Measurements from ENCODE around the gene PLEKHG3.

The PLEKHG3 gene

GRCh38 chr14:64724578-64724930, 20.3 kb downstream of the PLEKHG3 start:
- Histone ChIP-seq H3K9me2 (replicated peaks; ENCODE audit: insufficient read depth, low read length) (no peaks in the 10 kb centered on the region), H2AFZ (ENCODE audit: low read length) (no peak overlapping the region), H3K36me3 (replicated peaks; ENCODE audit: insufficient read depth, low read length) (no peaks in the 10 kb centered on the region), H3F3A (ENCODE audit: insufficient read depth, low read length) (no peaks in the 10 kb centered on the region), H3K4me1 (ENCODE audit: low read length) (0 out of 2 replicates have a peak, but pooled peaks cover 3% of the 10 kb centered on the region), H3K79me2 (ENCODE audit: low read length) (no peaks in the 10 kb centered on the region), H3K4me2 (ENCODE audit: low read depth, low read length) (no peak overlapping the region), H3K4me3 (ENCODE audit: low read length) (no peak overlapping the region), H4K20me1 (ENCODE audit: insufficient read depth, low read length) (no peaks in the 10 kb centered on the region), H3K9ac (ENCODE audit: low read length) (no peak overlapping the region), H3K9me3 (replicated peaks; ENCODE audit: insufficient read depth, low read length) (no peaks in the 10 kb centered on the region), H3K27ac (ENCODE audit: low read length) (no peak overlapping the region), H3K27me3 (replicated peaks; ENCODE audit: insufficient read depth, low read length) (no peaks in the 10 kb centered on the region)
- TF ChIP-seq EZH2phosphoT487 (IDR thresholded peaks at IDR 0.05; ENCODE audit: low read length) = no peak
- TF ChIP-seq, protein P1, sequence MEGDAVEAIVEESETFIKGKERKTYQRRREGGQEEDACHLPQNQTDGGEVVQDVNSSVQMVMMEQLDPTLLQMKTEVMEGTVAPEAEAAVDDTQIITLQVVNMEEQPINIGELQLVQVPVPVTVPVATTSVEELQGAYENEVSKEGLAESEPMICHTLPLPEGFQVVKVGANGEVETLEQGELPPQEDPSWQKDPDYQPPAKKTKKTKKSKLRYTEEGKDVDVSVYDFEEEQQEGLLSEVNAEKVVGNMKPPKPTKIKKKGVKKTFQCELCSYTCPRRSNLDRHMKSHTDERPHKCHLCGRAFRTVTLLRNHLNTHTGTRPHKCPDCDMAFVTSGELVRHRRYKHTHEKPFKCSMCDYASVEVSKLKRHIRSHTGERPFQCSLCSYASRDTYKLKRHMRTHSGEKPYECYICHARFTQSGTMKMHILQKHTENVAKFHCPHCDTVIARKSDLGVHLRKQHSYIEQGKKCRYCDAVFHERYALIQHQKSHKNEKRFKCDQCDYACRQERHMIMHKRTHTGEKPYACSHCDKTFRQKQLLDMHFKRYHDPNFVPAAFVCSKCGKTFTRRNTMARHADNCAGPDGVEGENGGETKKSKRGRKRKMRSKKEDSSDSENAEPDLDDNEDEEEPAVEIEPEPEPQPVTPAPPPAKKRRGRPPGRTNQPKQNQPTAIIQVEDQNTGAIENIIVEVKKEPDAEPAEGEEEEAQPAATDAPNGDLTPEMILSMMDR (IDR thresholded peaks at IDR 0.05; ENCODE audit: low read length) = no peak
- TF ChIP-seq EZH2 (optimal IDR thresholded peaks at IDR 0.05; ENCODE audit: low read depth, low read length) = no peak
- DNase-seq = no peak

DNA sequence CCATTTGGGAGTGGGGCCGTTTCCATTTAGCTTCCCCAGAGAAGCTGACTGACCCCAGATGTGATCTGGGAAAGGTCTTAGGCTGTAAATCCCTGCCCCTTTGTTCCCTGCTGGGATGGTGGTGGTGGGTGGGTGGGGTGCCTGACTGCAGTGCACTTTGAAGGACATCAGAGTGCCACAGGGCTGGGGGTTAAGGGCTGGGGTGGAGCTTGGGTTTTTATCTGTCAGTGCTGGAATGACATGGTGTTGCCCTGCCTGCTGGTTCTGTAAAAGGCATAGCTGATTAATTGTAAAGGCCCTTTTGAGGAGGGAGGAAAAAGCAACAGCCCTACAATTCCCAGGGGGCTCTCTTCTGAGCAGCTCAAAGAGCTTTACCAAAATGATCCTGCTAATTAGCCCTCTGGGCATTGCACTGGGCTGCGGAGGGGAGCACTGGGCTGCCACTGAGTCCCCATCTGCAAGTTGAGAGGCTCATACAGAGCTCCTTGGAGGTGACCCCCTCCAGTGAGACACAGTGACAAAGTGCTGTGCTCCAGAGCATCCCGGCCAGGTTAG, 21.1 kb downstream of the PLEKHG3 start:
- Histone ChIP-seq H3K4me2 (ENCODE audit: low read depth, low read length) (no peak overlapping the region), H3K27ac (ENCODE audit: low read length) (no peak overlapping the region), H3K4me3 (ENCODE audit: low read length) (no peak overlapping the region), H3K9me3 (replicated peaks; ENCODE audit: insufficient read depth, low read length) (no peaks in the 10 kb centered on the region), H4K20me1 (ENCODE audit: insufficient read depth, low read length) (no peaks in the 10 kb centered on the region), H3K36me3 (replicated peaks; ENCODE audit: insufficient read depth, low read length) (no peaks in the 10 kb centered on the region), H3K9ac (ENCODE audit: low read length) (no peak overlapping the region), H3K27me3 (replicated peaks; ENCODE audit: insufficient read depth, low read length) (no peaks in the 10 kb centered on the region), H3K9me2 (replicated peaks; ENCODE audit: insufficient read depth, low read length) (no peaks in the 10 kb centered on the region), H3K79me2 (ENCODE audit: low read length) (no peaks in the 10 kb centered on the region), H3F3A (ENCODE audit: insufficient read depth, low read length) (no peaks in the 10 kb centered on the region), H2AFZ (ENCODE audit: low read length) (no peak overlapping the region), H3K4me1 (ENCODE audit: low read length) (0 out of 2 replicates have a peak, but pooled peaks cover 3% of the 10 kb centered on the region)
- TF ChIP-seq, protein P1 (IDR thresholded peaks at IDR 0.05; ENCODE audit: low read length) = no peak
- TF ChIP-seq EZH2phosphoT487 (IDR thresholded peaks at IDR 0.05; ENCODE audit: low read length) (no peak), EZH2 (optimal IDR thresholded peaks at IDR 0.05; ENCODE audit: low read depth, low read length) (no peak)
- no peak for DNase-seq

- TF ChIP-seq EZH2phosphoT487 (IDR thresholded peaks at IDR 0.05; ENCODE audit: low read length) (no peak), EZH2 (optimal IDR thresholded peaks at IDR 0.05; ENCODE audit: low read depth, low read length) (no peak)
- TF ChIP-seq, protein P1 (IDR thresholded peaks at IDR 0.05; ENCODE audit: low read length) = no peak
- 0 out of 2 replicates have a peak, but pooled peaks cover 3% of the 10 kb centered on the region for H3K4me1 ChIP-seq (ENCODE audit: low read length)
- DNase-seq = no peak
- no peaks in the 10 kb centered on the region for H3K27me3 ChIP-seq (replicated peaks; ENCODE audit: insufficient read depth, low read length)
- H2AFZ ChIP-seq (ENCODE audit: low read length) = no peak overlapping the region
- no peak overlapping the region for H3K4me3 ChIP-seq (ENCODE audit: low read length)
- no peaks in the 10 kb centered on the region for H3F3A ChIP-seq (ENCODE audit: insufficient read depth, low read length)
- H4K20me1 ChIP-seq (ENCODE audit: insufficient read depth, low read length) = no peaks in the 10 kb centered on the region
- no peak overlapping the region for H3K27ac ChIP-seq (ENCODE audit: low read length)
- H3K79me2 ChIP-seq (ENCODE audit: low read length) = no peaks in the 10 kb centered on the region
- H3K36me3 ChIP-seq (replicated peaks; ENCODE audit: insufficient read depth, low read length) = no peaks in the 10 kb centered on the region
- no peak overlapping the region for H3K4me2 ChIP-seq (ENCODE audit: low read depth, low read length)
- no peaks in the 10 kb centered on the region for H3K9me3 ChIP-seq (replicated peaks; ENCODE audit: insufficient read depth, low read length)
- H3K9ac ChIP-seq (ENCODE audit: low read length) = no peak overlapping the region
- H3K9me2 ChIP-seq (replicated peaks; ENCODE audit: insufficient read depth, low read length) = no peaks in the 10 kb centered on the region
These were observed 21.8 kb downstream of the PLEKHG3 start for GRCh38 chr14:64725879-64726584.

Data from MM.1S (cell line).